Activated naive CD4-positive, alpha-beta T cell treated with anti-CD3 and anti-CD28 coated beads, Interleukin-2, amount 50 U/mL, for 16 hours (primary cell): ENCODE results near the gene TSHZ1.
"Not testable (repeated sequence)": the region's sequence is repeated elsewhere in the genome, so short reads cannot be mapped to it uniquely, and the experiment has no call there.

Source experiments
- DNase-seq: peaks from one replicate; pipeline ENCODE4 v3.0.0-alpha.2; 2020

TSHZ1 gene

DNA sequence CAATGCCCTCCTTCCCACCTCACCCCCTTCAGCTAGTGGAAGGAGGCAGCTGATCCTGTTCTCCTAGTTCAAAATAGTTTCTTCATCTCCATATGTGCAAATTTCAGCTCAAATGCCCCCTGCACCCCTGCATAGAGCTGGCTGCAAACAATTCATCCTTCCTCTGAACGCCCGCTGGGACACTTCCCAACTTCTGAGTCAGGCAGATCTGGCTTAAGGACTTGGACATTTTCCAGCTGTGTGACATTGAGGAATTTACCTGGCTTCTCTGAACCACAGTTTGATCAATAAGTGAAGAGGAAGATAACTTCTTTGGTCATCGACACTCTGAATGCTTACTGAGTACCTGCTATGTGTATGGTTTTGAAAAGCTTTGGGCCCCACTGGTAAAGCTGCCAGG lies 25.1 kb upstream of the TSHZ1 start:
- DNase-seq = no peak

DNA sequence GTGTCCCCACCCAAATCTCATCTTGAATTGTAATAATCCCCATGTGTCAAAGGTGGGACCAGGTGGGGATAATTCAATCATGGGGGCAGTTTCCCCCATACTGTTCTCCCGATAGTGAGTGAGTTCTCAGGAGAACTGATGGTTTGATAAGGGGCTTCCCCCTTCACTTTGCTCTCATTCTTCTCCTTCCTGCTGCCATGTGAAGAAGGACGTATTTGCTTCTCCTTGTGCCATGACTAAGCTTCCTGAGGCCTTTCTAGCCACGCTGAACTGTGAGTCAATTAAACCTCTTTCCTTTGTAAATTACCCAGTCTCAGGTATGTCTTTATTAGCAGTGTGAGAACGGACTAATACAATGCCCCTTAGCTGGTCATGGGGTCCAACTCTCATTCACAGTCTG lies 22.9 kb upstream of the TSHZ1 start:
- not testable (repeated sequence) for DNase-seq

- DNase-seq = no peak
Measured at GRCh38 chr18:75189696-75190095, 20.9 kb upstream of the TSHZ1 start.

GRCh38 chr18:75192899-75193298 lies 17.7 kb upstream of the TSHZ1 start:
- no peak for DNase-seq

DNA sequence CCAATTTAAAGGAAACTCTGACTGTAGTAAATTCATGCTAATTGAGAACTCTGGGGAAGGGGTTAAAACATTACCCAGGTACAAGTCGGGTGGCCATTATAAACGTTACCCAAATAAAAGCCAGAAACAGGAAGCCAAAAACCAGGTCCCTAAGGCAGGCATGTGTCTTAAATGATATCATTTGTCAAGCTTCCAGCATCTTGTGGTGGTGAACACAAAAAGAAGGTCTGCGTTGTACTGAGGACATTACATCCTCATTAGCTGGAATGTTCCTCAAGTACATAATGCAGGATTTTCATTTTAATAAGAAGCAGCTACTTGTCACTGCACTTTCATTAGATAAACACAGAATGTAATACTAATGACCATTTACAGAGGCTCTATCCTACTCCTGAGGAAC lies 12.6 kb upstream of the TSHZ1 start:
- no peak for DNase-seq

GRCh38 chr18:75199327-75199726 lies 11.3 kb upstream of the TSHZ1 start:
- DNase-seq = no peak

DNA sequence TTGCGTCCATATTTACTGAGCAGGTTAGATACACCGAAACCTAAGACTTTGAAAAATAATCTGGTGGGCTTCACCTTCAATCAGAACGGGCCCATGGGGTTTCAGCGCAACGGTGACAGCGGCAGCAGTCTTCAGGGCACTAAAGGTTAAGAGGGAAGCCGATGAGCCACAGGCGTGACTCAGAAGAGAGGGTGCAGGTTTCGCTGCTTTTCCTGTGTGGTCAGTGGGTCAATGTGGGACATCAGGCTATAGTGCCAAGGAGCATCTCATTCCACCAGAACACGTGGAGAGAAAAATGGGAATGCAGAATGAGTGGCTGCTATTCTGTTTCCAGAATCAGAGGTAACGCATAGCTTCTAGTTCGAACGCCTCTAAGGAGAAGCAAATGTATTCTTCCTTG lies 10.5 kb upstream of the TSHZ1 start:
- no peak for DNase-seq

- no peak for DNase-seq
Measured at GRCh38 chr18:75200605-75201280, 9.9 kb upstream of the TSHZ1 start.

DNA sequence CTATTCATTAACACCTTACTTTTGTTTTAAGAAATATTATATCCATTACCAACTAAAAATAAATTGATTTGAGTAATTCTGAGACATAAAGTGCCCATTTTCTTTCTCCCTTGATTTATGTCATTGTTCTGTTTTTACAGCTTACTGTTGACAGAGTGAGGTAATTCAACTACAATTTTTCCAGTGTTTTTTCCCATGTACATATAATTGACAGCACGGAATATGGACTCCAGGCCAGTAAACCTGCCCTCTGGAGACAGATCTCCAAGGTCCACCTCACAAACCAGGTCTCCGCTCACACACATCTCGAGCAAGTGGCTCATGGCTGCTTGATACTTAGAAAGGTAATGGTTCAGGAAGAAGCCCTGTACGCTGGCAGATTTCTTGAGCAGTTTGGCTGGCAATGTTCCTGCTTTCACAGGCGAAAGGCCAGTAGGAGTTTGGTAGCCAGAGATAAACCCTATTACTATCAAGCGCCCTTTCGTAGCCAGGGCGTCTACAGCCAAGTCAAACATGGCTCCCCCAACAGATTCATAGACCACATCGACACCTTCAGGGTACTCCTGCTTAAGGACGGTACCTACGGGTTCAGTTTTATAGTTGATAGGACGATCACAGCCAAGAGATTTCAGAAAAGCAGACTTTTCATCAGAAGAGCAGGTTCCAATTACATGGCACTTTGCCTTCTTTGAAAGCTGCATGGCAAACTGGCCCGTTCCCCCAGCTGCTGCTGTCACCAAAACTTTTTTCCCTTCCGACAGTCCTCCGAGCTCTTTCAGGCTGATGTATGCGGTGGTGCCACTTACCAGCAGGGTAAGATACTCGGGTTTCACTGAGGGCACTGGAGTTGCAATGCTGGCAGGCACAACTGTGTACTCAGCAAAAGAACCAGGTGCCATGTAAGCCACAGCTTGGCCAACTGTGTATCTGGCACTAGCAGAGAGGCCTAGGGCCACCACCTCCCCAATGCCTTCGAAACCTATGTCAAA lies 9.0 kb upstream of the TSHZ1 start:
- no peak for DNase-seq

DNA sequence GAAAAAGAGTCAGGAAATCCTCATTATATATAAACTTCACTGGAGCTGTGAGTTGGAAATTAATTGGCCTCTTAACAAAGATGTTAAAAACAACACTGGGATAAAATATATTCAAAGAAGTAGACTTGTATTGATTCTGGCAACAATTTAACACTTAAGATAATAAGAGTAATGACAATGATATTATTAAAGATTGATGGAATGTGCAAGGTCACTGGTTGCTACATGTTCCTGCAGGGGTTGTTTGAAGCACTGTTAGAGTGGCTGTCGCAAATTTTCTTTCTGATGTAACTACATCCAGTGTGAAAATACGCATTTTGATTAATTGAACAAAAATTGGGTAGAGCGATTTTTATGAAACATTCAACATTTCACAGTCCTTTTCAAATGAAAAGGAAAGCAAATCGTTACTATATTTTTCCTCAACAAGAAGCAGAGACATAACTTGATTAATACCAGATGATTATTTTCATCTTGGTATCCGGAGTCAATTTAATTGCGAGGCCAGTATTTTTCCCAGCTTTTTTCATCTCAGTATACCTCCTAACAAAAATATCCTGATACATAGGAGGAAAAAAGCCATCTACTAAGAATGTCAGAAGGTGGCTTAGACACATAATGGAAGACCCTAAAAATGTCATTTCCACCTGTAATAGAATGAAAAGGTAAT lies 7.8 kb upstream of the TSHZ1 start:
- DNase-seq = no peak

GRCh38 chr18:75203416-75204268 lies 7.0 kb upstream of the TSHZ1 start:
- DNase-seq = no peak

DNA sequence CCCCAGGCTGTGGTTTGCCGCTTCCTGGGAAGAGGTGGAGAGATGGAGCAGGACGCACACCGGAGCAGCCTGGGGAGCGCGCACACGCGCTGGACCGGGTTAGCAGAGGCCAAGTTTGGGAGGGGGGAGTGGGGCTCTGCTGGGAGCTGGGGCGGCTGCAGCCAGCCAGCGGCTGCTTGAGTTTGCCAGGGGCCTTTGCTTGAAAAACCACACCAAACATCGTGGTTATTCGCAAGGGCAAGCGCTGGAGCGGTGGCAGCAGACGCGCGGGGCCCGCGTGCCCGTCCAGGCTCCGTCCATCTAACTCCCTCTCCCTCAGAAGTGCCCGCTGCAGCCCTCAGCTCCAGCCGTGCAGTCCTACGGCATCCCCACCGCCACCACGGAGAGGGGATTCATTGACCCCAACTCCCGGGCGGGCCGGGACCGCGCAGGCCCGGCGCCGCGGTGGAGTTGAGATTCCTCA lies 6.3 kb upstream of the TSHZ1 start:
- DNase-seq = no peak

DNA sequence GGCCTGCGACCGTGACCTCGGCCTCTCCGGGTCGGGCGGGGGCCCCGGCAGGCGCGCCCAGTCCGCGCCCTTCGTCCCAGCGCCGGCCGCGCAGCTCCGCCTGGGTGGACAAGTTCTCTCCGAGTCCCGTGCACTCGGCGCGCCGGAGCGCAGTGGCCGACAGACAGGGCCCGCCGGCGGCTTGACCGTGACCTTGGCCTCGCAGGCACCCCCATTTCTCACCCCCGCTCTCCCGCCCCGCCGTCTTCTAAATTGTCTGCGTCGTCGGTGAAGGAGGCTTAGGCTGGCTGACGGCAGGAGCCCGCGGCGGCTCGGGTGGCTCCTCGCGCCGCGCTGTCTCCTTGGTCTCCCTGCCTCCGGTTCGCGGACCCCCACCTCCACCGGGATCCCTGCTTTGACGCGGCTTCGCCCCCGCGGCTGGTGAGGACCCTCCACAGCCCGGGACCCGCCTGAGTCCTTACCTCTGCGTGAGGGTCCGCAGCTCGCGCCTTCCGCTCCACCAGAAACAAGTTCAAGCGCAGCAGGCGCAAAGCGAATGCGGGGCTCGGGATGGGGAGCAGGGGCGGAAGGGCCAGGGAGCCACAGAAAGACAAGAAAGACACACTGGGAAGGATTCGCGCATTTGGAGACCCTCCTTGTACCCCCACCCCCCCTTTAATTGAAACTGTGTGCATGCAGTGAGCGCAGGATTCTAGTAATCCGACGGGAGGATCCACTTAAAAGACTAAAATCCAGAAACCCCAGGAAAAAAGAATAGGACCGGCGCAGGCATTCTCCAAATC lies 5.7 kb upstream of the TSHZ1 start:
- no peak for DNase-seq

- DNase-seq = no peak
Measured at GRCh38 chr18:75205514-75206132, 5.0 kb upstream of the TSHZ1 start.

DNA sequence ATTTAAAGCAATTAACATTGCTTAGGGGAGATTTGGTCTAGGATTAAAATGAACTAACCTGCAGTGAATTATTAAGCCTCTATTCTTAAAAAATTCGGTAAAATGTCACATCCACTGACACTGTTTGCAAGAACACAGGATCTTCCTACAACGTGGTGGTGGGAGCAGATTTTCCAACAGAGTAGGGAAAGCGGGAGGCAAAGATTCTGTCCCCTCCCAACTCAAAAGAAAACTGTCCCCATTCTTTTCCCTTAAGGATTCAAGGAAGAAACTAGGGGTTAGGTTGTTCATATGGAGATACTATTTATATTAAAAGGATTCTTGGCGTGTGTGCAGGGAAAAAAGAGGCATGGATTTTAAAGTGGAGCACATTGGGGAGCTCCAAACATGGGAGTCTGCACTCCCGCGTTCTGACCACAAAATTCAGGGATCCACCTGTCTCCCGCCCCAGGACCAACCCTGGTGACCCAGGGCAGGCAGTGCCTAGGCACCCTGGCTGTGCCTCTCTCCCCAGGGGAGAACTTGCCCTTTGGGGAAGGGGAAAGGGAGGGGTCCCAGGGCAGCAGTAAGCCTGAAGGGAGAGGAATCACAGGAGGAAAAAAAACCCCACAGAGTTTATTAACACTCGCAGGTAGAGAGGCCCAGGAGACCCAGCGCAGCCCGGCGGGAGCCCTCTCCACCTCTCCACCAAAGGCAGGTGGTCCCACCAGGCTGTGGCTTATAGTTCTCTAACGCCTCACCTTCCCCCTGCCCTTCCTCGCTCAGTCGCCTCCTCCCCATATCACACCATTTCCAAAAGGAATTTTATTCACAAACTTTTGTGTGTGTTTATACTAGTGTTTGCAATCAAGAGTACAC lies 3.9 kb upstream of the TSHZ1 start:
- DNase-seq = no peak

GRCh38 chr18:75207310-75208154 lies 3.1 kb upstream of the TSHZ1 start:
- DNase-seq = peak; percentile 47

- peak; percentile 51 for DNase-seq
Measured at GRCh38 chr18:75208155-75208835, 2.3 kb upstream of the TSHZ1 start.

- no peak for DNase-seq
Measured at GRCh38 chr18:75208836-75209128, 1.8 kb upstream of the TSHZ1 start.
